ENCODE measurements around the gene TOGARAM2. TPM values are rescaled to one million over a fixed set of nuclear protein-coding genes. Genes with fewer than 3 reads are reported as not detected.

Gene TOGARAM2
- total and polyA plus RNA-seq, 7 experiments from 2014 or later, result 0.58 to 4.9 (median 1.4) TPM; not detected in 1

DNA sequence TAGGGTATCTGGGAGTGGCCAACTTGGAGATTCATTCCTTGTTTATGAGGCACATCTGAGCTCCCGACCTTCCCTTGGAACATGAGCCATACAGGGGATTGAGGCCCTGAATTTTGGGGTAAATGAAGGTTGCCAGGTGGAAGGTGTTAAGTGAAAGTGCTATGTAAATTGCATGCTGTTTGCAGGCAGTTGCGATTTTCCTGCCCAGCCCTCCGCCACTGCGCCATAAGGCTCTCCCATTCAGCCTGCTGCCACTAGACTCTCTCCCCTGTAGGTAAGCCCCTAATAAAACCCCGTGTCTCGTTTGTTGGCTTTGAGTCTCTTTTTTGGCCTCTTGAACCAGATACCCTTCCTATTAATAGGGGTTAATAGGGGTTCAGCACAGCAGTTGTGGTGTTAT lies 59.5 kb downstream of the TOGARAM2 start:
- ChIA-PET POLR2A (no interaction called here), CTCF (no interaction called here)
- no peaks in the 10 kb centered on the region for H3K9me3 Mint-ChIP-seq
- no peaks in the 10 kb centered on the region for H3K27me3 Mint-ChIP-seq
- peaks cover 0 to 4% (median 0%) of the 10 kb centered on the region in 7 donors for H3K4me1 Mint-ChIP-seq
- DNase-seq (no peak), ATAC-seq (no peak)
- Histone ChIP-seq H3K36me3 (ENCODE audit: control insufficient read depth in 2 of 3, insufficient read depth in 3 of 3, low read length in 3 of 3) (no peaks in the 10 kb centered on the region), H3K9me3 (ENCODE audit: control insufficient read depth in 2 of 3, low read length in 3 of 3) (no peaks in the 10 kb centered on the region), H3K4me3 (ENCODE audit: low read length) (no peak overlapping the region), H3K27me3 (ENCODE audit: control insufficient read depth in 2 of 2, insufficient read depth in 2 of 2, low read length in 2 of 2) (no peaks in the 10 kb centered on the region), H3K27ac (ENCODE audit: low read depth, low read length) (no peak overlapping the region), H3K4me1 (ENCODE audit: control insufficient read depth in 2 of 2, insufficient read depth in 2 of 2, low read length in 2 of 2) (no peaks in the 10 kb centered on the region)
- no peak overlapping the region for H3K27ac Mint-ChIP-seq
- H3K4me3 Mint-ChIP-seq, result no peak overlapping the region
- intact Hi-C loops (cut with micrococcal nuclease), result no loop called here
- H3K36me3 Mint-ChIP-seq, result peaks cover 0 to 4% (median 0%) of the 10 kb centered on the region in 5 donors

GRCh38 chr2:29041161-29041660 lies 60.1 kb downstream of the TOGARAM2 start:
- Histone ChIP-seq H3K4me1 (ENCODE audit: control insufficient read depth in 2 of 2, insufficient read depth in 2 of 2, low read length in 2 of 2) (no peaks in the 10 kb centered on the region), H3K9me3 (ENCODE audit: control insufficient read depth in 2 of 3, low read length in 3 of 3) (no peaks in the 10 kb centered on the region), H3K4me3 (ENCODE audit: low read length) (no peak overlapping the region), H3K36me3 (ENCODE audit: control insufficient read depth in 2 of 3, insufficient read depth in 3 of 3, low read length in 3 of 3) (no peaks in the 10 kb centered on the region), H3K27me3 (ENCODE audit: control insufficient read depth in 2 of 2, insufficient read depth in 2 of 2, low read length in 2 of 2) (no peaks in the 10 kb centered on the region), H3K27ac (ENCODE audit: low read depth, low read length) (no peak overlapping the region)
- intact Hi-C loops (cut with micrococcal nuclease), result no loop called here
- POLR2A ChIA-PET, result no interaction called here
- H3K27ac Mint-ChIP-seq, result no peak overlapping the region
- peaks cover 0 to 4% (median 0%) of the 10 kb centered on the region in 5 donors for H3K36me3 Mint-ChIP-seq
- CTCF ChIA-PET, result no interaction called here
- H3K4me1 Mint-ChIP-seq, result peaks cover 0 to 3% (median 0%) of the 10 kb centered on the region in 7 donors
- H3K4me3 Mint-ChIP-seq, result no peak overlapping the region
- DNase-seq (no peak), ATAC-seq (no peak)
- H3K27me3 Mint-ChIP-seq, result no peaks in the 10 kb centered on the region
- no peaks in the 10 kb centered on the region for H3K9me3 Mint-ChIP-seq

DNA sequence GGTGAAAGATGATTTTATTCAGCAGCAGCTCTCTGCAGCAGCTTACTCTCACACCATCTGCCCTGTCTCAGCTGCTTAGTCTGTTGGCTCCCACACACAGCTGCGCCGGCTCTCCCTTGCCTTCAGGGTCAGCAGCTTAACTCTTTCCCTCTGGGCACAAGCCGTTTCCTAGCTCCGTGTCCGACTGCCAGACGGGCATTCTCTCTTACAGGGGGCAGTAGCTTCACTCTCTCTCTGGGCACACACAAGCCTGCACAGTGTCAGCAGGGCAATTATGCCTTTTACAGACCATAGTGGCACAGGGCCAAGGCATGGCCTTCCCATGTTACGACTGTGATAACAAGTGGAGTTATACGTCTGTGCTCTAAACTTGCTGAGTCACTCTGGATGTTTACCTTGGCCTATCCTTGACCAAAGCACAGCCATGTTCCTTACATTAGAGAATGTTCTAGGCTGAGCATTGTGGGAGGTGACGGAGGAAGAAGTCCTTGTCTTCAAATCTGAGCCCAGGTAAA lies 61.5 kb downstream of the TOGARAM2 start:
- no peaks in the 10 kb centered on the region for H3K27me3 Mint-ChIP-seq

DNA sequence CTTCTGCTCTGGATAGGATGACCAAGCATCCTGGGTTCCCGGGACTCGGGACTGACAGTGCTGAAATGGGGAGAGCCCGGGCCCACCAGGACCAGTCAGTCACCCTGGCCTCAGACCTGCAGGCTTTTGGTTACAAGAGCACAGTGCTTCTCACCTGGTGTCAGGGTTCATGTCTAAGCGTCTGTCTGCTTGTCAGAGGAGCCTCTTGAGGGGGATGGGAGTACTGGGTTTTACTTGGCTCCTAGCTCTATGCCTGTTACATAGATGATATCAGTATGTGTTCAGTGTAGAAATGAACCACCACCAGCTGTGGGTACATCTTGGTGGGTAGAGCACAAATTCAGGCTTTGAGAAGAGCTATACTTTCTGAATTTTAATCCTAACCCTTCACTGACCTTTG lies 63.4 kb downstream of the TOGARAM2 start:
- ChIA-PET CTCF (no interaction called here), POLR2A (no interaction called here)
- intact Hi-C loops (cut with micrococcal nuclease), result no loop called here
- H3K4me1 Mint-ChIP-seq, result peaks cover 0 to 3% (median 0%) of the 10 kb centered on the region in 7 donors
- DNase-seq, result no peak
- Histone ChIP-seq H3K27ac (ENCODE audit: low read depth, low read length) (no peak overlapping the region), H3K4me3 (ENCODE audit: low read length) (no peak overlapping the region), H3K27me3 (ENCODE audit: control insufficient read depth in 2 of 2, insufficient read depth in 2 of 2, low read length in 2 of 2) (no peaks in the 10 kb centered on the region), H3K9me3 (ENCODE audit: control insufficient read depth in 2 of 3, low read length in 3 of 3) (no peaks in the 10 kb centered on the region), H3K36me3 (ENCODE audit: control insufficient read depth in 2 of 3, insufficient read depth in 3 of 3, low read length in 3 of 3) (no peaks in the 10 kb centered on the region), H3K4me1 (ENCODE audit: control insufficient read depth in 2 of 2, insufficient read depth in 2 of 2, low read length in 2 of 2) (no peaks in the 10 kb centered on the region)
- no peak overlapping the region for H3K27ac Mint-ChIP-seq
- H3K27me3 Mint-ChIP-seq, result no peaks in the 10 kb centered on the region
- no peaks in the 10 kb centered on the region for H3K36me3 Mint-ChIP-seq
- H3K4me3 Mint-ChIP-seq, result no peak overlapping the region
- ATAC-seq, result no peak
- no peaks in the 10 kb centered on the region for H3K9me3 Mint-ChIP-seq

More for the DNA sequence above, 61.5 kb downstream of the TOGARAM2 start:
- Mint-ChIP-seq H3K27ac (no peak overlapping the region), H3K4me3 (no peak overlapping the region), H3K36me3 (no peaks in the 10 kb centered on the region), H3K4me1 (peaks cover 0 to 2% (median 0%) of the 10 kb centered on the region in 7 donors), H3K9me3 (no peaks in the 10 kb centered on the region)
- Histone ChIP-seq H3K9me3 (ENCODE audit: control insufficient read depth in 2 of 3, low read length in 3 of 3) (no peaks in the 10 kb centered on the region), H3K27ac (ENCODE audit: low read depth, low read length) (no peak overlapping the region), H3K4me1 (ENCODE audit: control insufficient read depth in 2 of 2, insufficient read depth in 2 of 2, low read length in 2 of 2) (no peaks in the 10 kb centered on the region), H3K4me3 (ENCODE audit: low read length) (no peak overlapping the region), H3K27me3 (ENCODE audit: control insufficient read depth in 2 of 2, insufficient read depth in 2 of 2, low read length in 2 of 2) (no peaks in the 10 kb centered on the region), H3K36me3 (ENCODE audit: control insufficient read depth in 2 of 3, insufficient read depth in 3 of 3, low read length in 3 of 3) (no peaks in the 10 kb centered on the region)
- CTCF ChIA-PET, result no interaction called here
- POLR2A ChIA-PET, result no interaction called here
- no peak for ATAC-seq
- intact Hi-C loops (cut with micrococcal nuclease), result no loop called here
- DNase-seq, result no peak

DNA sequence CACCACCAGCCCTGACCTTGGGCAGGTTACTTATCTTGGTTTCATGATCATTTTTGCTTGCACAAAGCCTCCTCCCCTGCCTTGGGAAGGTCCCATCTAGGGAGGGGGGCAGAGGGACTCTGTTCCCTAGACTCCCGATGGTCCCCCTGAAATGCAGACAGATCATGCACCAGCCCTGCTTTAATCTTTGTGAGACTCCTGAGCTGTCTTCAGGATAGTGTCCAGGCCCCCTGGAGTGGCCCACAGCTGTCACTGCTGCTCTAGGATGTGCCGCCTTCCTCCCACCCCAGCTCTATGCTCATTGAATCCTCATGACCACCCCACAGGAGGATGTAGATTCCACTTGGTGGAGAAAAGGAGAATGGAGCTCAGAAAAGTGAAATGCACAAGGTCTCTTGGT lies 65.2 kb downstream of the TOGARAM2 start:
- Histone ChIP-seq H3K27me3 (ENCODE audit: control insufficient read depth in 2 of 2, insufficient read depth in 2 of 2, low read length in 2 of 2) (no peaks in the 10 kb centered on the region), H3K4me1 (ENCODE audit: control insufficient read depth in 2 of 2, insufficient read depth in 2 of 2, low read length in 2 of 2) (no peaks in the 10 kb centered on the region), H3K36me3 (ENCODE audit: control insufficient read depth in 2 of 3, insufficient read depth in 3 of 3, low read length in 3 of 3) (no peaks in the 10 kb centered on the region), H3K27ac (ENCODE audit: low read depth, low read length) (no peak overlapping the region), H3K9me3 (ENCODE audit: control insufficient read depth in 2 of 3, low read length in 3 of 3) (no peaks in the 10 kb centered on the region), H3K4me3 (ENCODE audit: low read length) (no peak overlapping the region)
- H3K27ac Mint-ChIP-seq, result peak overlapping the region in 1 of 9 donors; percentile 53
- H3K9me3 Mint-ChIP-seq, result no peaks in the 10 kb centered on the region
- H3K4me3 Mint-ChIP-seq, result no peak overlapping the region
- DNase-seq (no peak), ATAC-seq (no peak)
- POLR2A ChIA-PET, result no interaction called here
- no peaks in the 10 kb centered on the region for H3K36me3 Mint-ChIP-seq
- CTCF ChIA-PET, result no interaction called here
- peaks cover 0 to 2% (median 0%) of the 10 kb centered on the region in 7 donors for H3K4me1 Mint-ChIP-seq
- intact Hi-C loops (cut with micrococcal nuclease), result no loop called here
- H3K27me3 Mint-ChIP-seq, result no peaks in the 10 kb centered on the region

GRCh38 chr2:29047083-29047845 lies 66.2 kb downstream of the TOGARAM2 start:
- no peak overlapping the region for H3K4me3 Mint-ChIP-seq
- H3K4me1 Mint-ChIP-seq, result peaks cover 0 to 2% (median 0%) of the 10 kb centered on the region in 7 donors
- DNase-seq (no peak), ATAC-seq (no peak)
- intact Hi-C loops (cut with micrococcal nuclease), result no loop called here
- H3K36me3 ChIP-seq (ENCODE audit: control insufficient read depth in 2 of 3, insufficient read depth in 3 of 3, low read length in 3 of 3), result no peaks in the 10 kb centered on the region
- H3K27me3 ChIP-seq (ENCODE audit: control insufficient read depth in 2 of 2, insufficient read depth in 2 of 2, low read length in 2 of 2), result no peaks in the 10 kb centered on the region
- H3K36me3 Mint-ChIP-seq, result no peaks in the 10 kb centered on the region
- H3K27ac ChIP-seq (ENCODE audit: low read depth, low read length), result no peak overlapping the region
- no peaks in the 10 kb centered on the region for H3K27me3 Mint-ChIP-seq
- CTCF ChIA-PET, result no interaction called here
- H3K27ac Mint-ChIP-seq, result peak overlapping the region in 1 of 9 donors; percentile 53
- no peaks in the 10 kb centered on the region for H3K9me3 ChIP-seq (ENCODE audit: control insufficient read depth in 2 of 3, low read length in 3 of 3)
- POLR2A ChIA-PET, result no interaction called here
- no peaks in the 10 kb centered on the region for H3K4me1 ChIP-seq (ENCODE audit: control insufficient read depth in 2 of 2, insufficient read depth in 2 of 2, low read length in 2 of 2)
- no peaks in the 10 kb centered on the region for H3K9me3 Mint-ChIP-seq
- no peak overlapping the region for H3K4me3 ChIP-seq (ENCODE audit: low read length)

- no peaks in the 10 kb centered on the region for H3K36me3 ChIP-seq (ENCODE audit: control insufficient read depth in 2 of 3, insufficient read depth in 3 of 3, low read length in 3 of 3)
- Mint-ChIP-seq H3K27ac (no peak overlapping the region), H3K36me3 (peaks cover 0 to 3% (median 0%) of the 10 kb centered on the region in 5 donors), H3K4me1 (peaks cover 0 to 2% (median 0%) of the 10 kb centered on the region in 7 donors), H3K4me3 (no peak overlapping the region), H3K27me3 (no peaks in the 10 kb centered on the region), H3K9me3 (peaks cover 0 to 4% (median 0%) of the 10 kb centered on the region in 11 donors)
- no peaks in the 10 kb centered on the region for H3K9me3 ChIP-seq (ENCODE audit: control insufficient read depth in 2 of 3, low read length in 3 of 3)
- intact Hi-C loops (cut with micrococcal nuclease), result no loop called here
- DNase-seq, result no peak
- no peak for ATAC-seq
- H3K4me3 ChIP-seq (ENCODE audit: low read length), result no peak overlapping the region
- H3K4me1 ChIP-seq (ENCODE audit: control insufficient read depth in 2 of 2, insufficient read depth in 2 of 2, low read length in 2 of 2), result no peaks in the 10 kb centered on the region
- no peaks in the 10 kb centered on the region for H3K27me3 ChIP-seq (ENCODE audit: control insufficient read depth in 2 of 2, insufficient read depth in 2 of 2, low read length in 2 of 2)
- POLR2A ChIA-PET, result no interaction called here
- CTCF ChIA-PET, result interaction anchor here (0.5 to 0.7 kb wide), 2 partner anchors 53 to 120 kb away, joined by 3 read pairs; no protein-coding TSS in a partner anchor
- H3K27ac ChIP-seq (ENCODE audit: low read depth, low read length), result no peak overlapping the region
Measured at GRCh38 chr2:29050591-29050990, 69.5 kb downstream of the TOGARAM2 start.
